B cell (primary cell): Measurements from ENCODE around the gene LRRC4. TPM values are rescaled to one million over a fixed set of nuclear protein-coding genes. Genes with fewer than 3 reads are reported as not detected.

Experiments used
- ATAC-seq: fragments of 200-7000 bp; cut with Tn5 transposase; one replicate; pipeline ENCODE4 v1.10.0; 2021; ENCODE audit warnings: low read depth, mild to moderate bottlenecking, moderate number of reproducible peaks, moderate library complexity
- CTCF ChIA-PET: fragments of 350-600 bp; sonication (Branson Sonifier 250); formaldehyde crosslinking; loops from one replicate; lab custom pipeline; 2021; ENCODE audit warnings: antibody characterized with exemption, inconsistent platforms; lab: Charles Lee
- POLR2A ChIA-PET: fragments of 350-600 bp; sonication (Branson Sonifier 250); formaldehyde crosslinking; loops from one replicate; lab custom pipeline; 2021; ENCODE audit warnings: antibody characterized with exemption; lab: Charles Lee
- DNase-seq: peaks from one replicate; pipeline ENCODE4 v3.0.0; 2013
- H2AFZ ChIP-seq: 2 replicates; pipeline ENCODE4 v1.6.1; 2012; ENCODE audit warnings: mild to moderate bottlenecking, low read depth, low read length; ENCODE audit not compliant: insufficient read depth, poor library complexity, severe bottlenecking
- H3K27ac ChIP-seq, 2 donors: 1 replicate in 1 of 2; 2 replicates in 1 of 2; pipeline ENCODE4 v1.5.1; 2012 to 2013; ENCODE audit warnings: low read length in 2 of 2, mild to moderate bottlenecking in 2 of 2, moderate library complexity in 1 of 2
- H3K27me3 ChIP-seq, 4 experiments: fragments of 200-600 bp in 1 of 4; sonication (generic) in 1 of 4; replicated peaks in 1 of 4; 1 replicate in 2 of 4; 2 replicates in 2 of 4; pipeline versions ENCODE4 v1.6.1 to v1.7.0; 2013 to 2016; ENCODE audit warnings: low read length in 3 of 4, mild to moderate bottlenecking in 2 of 4, mixed read lengths in 1 of 4, moderate library complexity in 1 of 4; ENCODE audit not compliant: insufficient read depth in 4 of 4, control insufficient read depth in 3 of 4; ENCODE audit errors: control extremely low read depth in 1 of 4
- H3K36me3 ChIP-seq, 2 experiments: replicated peaks in 1 of 2; 1 replicate in 1 of 2; 2 replicates in 1 of 2; pipeline versions ENCODE4 v1.6.1 to v1.7.1; 2013; ENCODE audit warnings: low read length in 1 of 2; ENCODE audit not compliant: insufficient read depth in 2 of 2, control insufficient read depth in 1 of 2; ENCODE audit errors: control extremely low read depth in 1 of 2, extremely low read depth in 1 of 2
- H3K4me1 ChIP-seq, 2 donors: fragments of 200-600 bp in 1 of 2; sonication (generic) in 1 of 2; 1 replicate in 1 of 2; 2 replicates in 1 of 2; pipeline versions ENCODE4 v1.5.1 to v1.6.1; 2013 to 2017; ENCODE audit warnings: low read length in 2 of 2; ENCODE audit not compliant: control insufficient read depth in 2 of 2, insufficient read depth in 2 of 2
- H3K4me2 ChIP-seq: replicated peaks from 2 replicates; pipeline ENCODE3; 2012; ENCODE audit warnings: mild to moderate bottlenecking, low read depth, low read length; ENCODE audit not compliant: poor library complexity, severe bottlenecking
- H3K4me3 ChIP-seq, 5 experiments: fragments of 200-600 bp in 1 of 5; sonication (generic) in 1 of 5; 1 replicate in 3 of 5; 2 replicates in 2 of 5; pipeline versions ENCODE4 v1.5.1 to v1.7.0; 2011 to 2016; ENCODE audit warnings: low read length in 4 of 5, mild to moderate bottlenecking in 4 of 5, low read depth in 2 of 5, control low read depth in 1 of 5, moderate library complexity in 1 of 5; ENCODE audit not compliant: insufficient read depth in 1 of 5; ENCODE audit errors: control extremely low read depth in 1 of 5, extremely low read depth in 1 of 5
- H3K79me2 ChIP-seq: fragments of 200-600 bp; sonication (generic); one replicate; pipeline ENCODE4 v1.6.0; 2016; ENCODE audit warnings: low read length; ENCODE audit not compliant: control insufficient read depth, insufficient read depth
- H3K9ac ChIP-seq: fragments of 200-600 bp; sonication (generic); 2 replicates; pipeline ENCODE4 v1.6.1; 2017; ENCODE audit warnings: mild to moderate bottlenecking, low read length, moderate library complexity
- H3K9me3 ChIP-seq, 3 donors: one replicate each; pipeline versions ENCODE4 v1.6.1 to v1.7.1; 2013; ENCODE audit warnings: low read length in 2 of 3; ENCODE audit not compliant: control insufficient read depth in 2 of 3, insufficient read depth in 1 of 3; ENCODE audit errors: control extremely low read depth in 1 of 3
- H4K20me1 ChIP-seq: 2 replicates; pipeline ENCODE4 v1.6.0; 2012; ENCODE audit warnings: mild to moderate bottlenecking, low read length; ENCODE audit not compliant: insufficient read depth, control insufficient read depth, poor library complexity, severe bottlenecking
- H3K27ac Mint-ChIP-seq: one replicate; pipeline ENCODE4 v1.8.0; 2021; ENCODE audit warnings: mixed read lengths
- H3K27me3 Mint-ChIP-seq: one replicate; pipeline ENCODE4 v1.8.0; 2021; ENCODE audit warnings: mixed read lengths
- H3K4me1 Mint-ChIP-seq: one replicate; pipeline ENCODE4 v1.8.0; 2021; ENCODE audit warnings: mixed read lengths
- H3K4me3 Mint-ChIP-seq: one replicate; pipeline ENCODE4 v1.8.0; 2021; ENCODE audit warnings: mixed read lengths
- H3K9me3 Mint-ChIP-seq: one replicate; pipeline ENCODE4 v1.8.0; 2022; ENCODE audit warnings: mixed read lengths; ENCODE audit not compliant: insufficient read depth
- CTCF ChIP-seq: fragments of 200-600 bp; IDR thresholded peaks from one replicate; pipeline ENCODE4 v1.8.0; 2022; ENCODE audit warnings: antibody characterized with exemption, mild to moderate bottlenecking
- EZH2 ChIP-seq: IDR thresholded peaks from 2 replicates; pipeline ENCODE4 v1.6.1; 2012; ENCODE audit warnings: borderline replicate concordance, low read depth, mild to moderate bottlenecking, moderate library complexity, low read length; ENCODE audit not compliant: insufficient read depth, poor library complexity, severe bottlenecking
- WGBS: methylation state at CpG from one replicate; pipeline ENCODE4 v1.1.5; 2013; ENCODE audit warnings: missing lambda C conversion rate; ENCODE audit not compliant: insufficient coverage; 5-methylcytosine and 5-hydroxymethylcytosine counted together
- intact Hi-C: fragments of 100-400 bp; cut with micrococcal nuclease; formaldehyde crosslinking; loops from one replicate; pipeline ENCODE4 v1.10.0; 2022
- polyA plus RNA-seq: library from polyadenylated mRNA; depleted of rRNA; stranded (reverse); fragments of >200 nt; gene quantifications from 2 replicates; pipeline ENCODE4 v1.2.3, GENCODE V29; 2012
- total RNA-seq, 2 donors: library from RNA; stranded (reverse); fragments of 120-200 nt in 1 of 2; gene quantifications; 1 replicate in 1 of 2; 2 replicates in 1 of 2; pipeline versions ENCODE4 v1.2.3 to v1.2.4, GENCODE V29; 2013 to 2022

LRRC4 gene
- total and polyA plus RNA-seq, 2 donors (not counting 1 experiment from before 2014, with no cell fraction given), result 0.98 to 1.2 TPM

- peaks cover 63% of the 10 kb centered on the region for H3K4me1 Mint-ChIP-seq
- Histone ChIP-seq H3K9me3 (no peaks in the 10 kb centered on the region), H3K9ac (no peak overlapping the region), H3K79me2 (peaks cover 13% of the 10 kb centered on the region), H3K27me3 (no peaks in the 10 kb centered on the region), H3K36me3 (no peaks in the 10 kb centered on the region), H3K27ac (no peak overlapping the region), H3K4me3 (peak overlapping the region in 1 of 5 experiments; percentile 12), H4K20me1 (no peaks in the 10 kb centered on the region), H3K4me2 (peak overlapping the region; percentile 50), H3K4me1 (peaks cover 38 to 47% of the 10 kb centered on the region in 2 donors), H2AFZ (no peak overlapping the region)
- H3K4me3 Mint-ChIP-seq, result peak overlapping the region; percentile 60
- intact Hi-C loops, result no loop called here
- TF ChIP-seq CTCF, result no peak
- TF ChIP-seq EZH2, result no peak
- DNase-seq, result no peak
- POLR2A ChIA-PET, result no interaction called here
- CTCF ChIA-PET, result interaction anchor here (1.8 to 1.9 kb wide), 3 partner anchors 106 to 296 kb away, joined by 3 to 14 read pairs (median 13); no protein-coding TSS in a partner anchor
- H3K27ac Mint-ChIP-seq, result peak overlapping the region; percentile 15
- H3K27me3 Mint-ChIP-seq, result no peaks in the 10 kb centered on the region
- ATAC-seq, result peak; percentile 28
- no peaks in the 10 kb centered on the region for H3K9me3 Mint-ChIP-seq
- 43% methylated on average over 2 of the region's 2 CpGs for WGBS
Measured at GRCh38 chr7:128003787-128004186, 27.4 kb downstream of the LRRC4 start.

- Histone ChIP-seq H3K79me2 (peaks cover 13% of the 10 kb centered on the region), H2AFZ (no peak overlapping the region), H3K4me2 (peak overlapping the region; percentile 50), H3K9me3 (no peaks in the 10 kb centered on the region), H3K4me3 (peak overlapping the region in 1 of 5 experiments; percentile 12), H3K27me3 (no peaks in the 10 kb centered on the region), H3K9ac (no peak overlapping the region), H3K4me1 (peaks cover 38 to 47% of the 10 kb centered on the region in 2 donors), H4K20me1 (no peaks in the 10 kb centered on the region), H3K36me3 (peaks cover 0 to 4% of the 10 kb centered on the region in 2 experiments), H3K27ac (peak overlapping the region in 1 of 2 donors; percentile 28)
- ChIA-PET POLR2A (no interaction called here), CTCF (interaction anchor here (1.8 to 1.9 kb wide), 2 partner anchors 206 to 295 kb away, joined by 13 to 14 read pairs; no protein-coding TSS in a partner anchor)
- Mint-ChIP-seq H3K4me3 (peak overlapping the region; percentile 65), H3K27me3 (no peaks in the 10 kb centered on the region), H3K27ac (peak overlapping the region; percentile 86), H3K4me1 (peaks cover 65% of the 10 kb centered on the region), H3K9me3 (no peaks in the 10 kb centered on the region)
- peak; percentile 36 for DNase-seq
- WGBS, result 0% methylated on average over 2 of the region's 3 CpGs
- ATAC-seq, result peak; percentile 40
- TF ChIP-seq CTCF (no peak), EZH2 (no peak)
- intact Hi-C loops, result no loop called here
Measured at GRCh38 chr7:128003167-128003566, 28.1 kb downstream of the LRRC4 start.
